Measurements from ENCODE around the gene VWA7. TPM values are rescaled to one million over a fixed set of nuclear protein-coding genes. Genes with fewer than 3 reads are reported as not detected.

Gene VWA7
- total RNA-seq, 1 donor from 2014 or later: 0.62 TPM

DNA sequence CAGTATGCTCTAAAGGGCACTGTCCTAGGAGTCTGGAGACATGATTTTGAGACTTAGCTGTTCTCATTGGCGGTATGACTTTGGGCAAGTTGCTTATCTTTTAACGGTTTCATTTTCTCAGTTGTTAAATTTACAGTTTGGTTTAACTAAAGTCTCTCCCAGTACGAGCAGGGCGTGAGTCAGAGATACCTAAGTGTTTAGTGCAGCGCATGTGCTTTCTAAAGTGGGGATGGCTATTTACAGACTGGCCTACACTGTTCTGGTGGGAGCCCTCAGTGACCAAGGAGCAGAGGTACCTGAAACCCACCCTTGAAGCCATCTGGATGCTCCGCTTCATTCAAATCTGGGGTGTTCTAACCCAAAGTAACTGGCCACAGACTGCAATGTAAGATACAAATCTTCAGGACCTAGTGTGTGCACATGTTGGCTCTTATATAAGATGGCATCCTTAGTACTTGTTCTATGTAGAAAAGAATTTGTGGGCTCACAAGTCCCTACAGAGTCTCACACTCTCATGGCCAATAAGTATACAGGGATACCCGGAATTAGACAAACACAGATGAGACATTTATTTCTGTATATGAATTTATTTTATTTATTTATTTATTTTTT lies 26.6 kb downstream of the VWA7 start:
- Mint-ChIP-seq H3K27ac (ENCODE audit: unreplicated experiment) (no peak overlapping the region), H3K9me3 (ENCODE audit: low read depth) (no peaks in the 10 kb centered on the region), H3K4me3 (ENCODE audit: unreplicated experiment) (no peak overlapping the region), H3K27me3 (ENCODE audit: low read depth) (no peaks in the 10 kb centered on the region), H3K4me1 (ENCODE audit: low read depth) (peaks cover 14% of the 10 kb centered on the region), H3K36me3 (ENCODE audit: low read depth) (no peaks in the 10 kb centered on the region)
- DNase-seq (ENCODE audit: low spot score): no peak
- TF ChIP-seq, protein P1, sequence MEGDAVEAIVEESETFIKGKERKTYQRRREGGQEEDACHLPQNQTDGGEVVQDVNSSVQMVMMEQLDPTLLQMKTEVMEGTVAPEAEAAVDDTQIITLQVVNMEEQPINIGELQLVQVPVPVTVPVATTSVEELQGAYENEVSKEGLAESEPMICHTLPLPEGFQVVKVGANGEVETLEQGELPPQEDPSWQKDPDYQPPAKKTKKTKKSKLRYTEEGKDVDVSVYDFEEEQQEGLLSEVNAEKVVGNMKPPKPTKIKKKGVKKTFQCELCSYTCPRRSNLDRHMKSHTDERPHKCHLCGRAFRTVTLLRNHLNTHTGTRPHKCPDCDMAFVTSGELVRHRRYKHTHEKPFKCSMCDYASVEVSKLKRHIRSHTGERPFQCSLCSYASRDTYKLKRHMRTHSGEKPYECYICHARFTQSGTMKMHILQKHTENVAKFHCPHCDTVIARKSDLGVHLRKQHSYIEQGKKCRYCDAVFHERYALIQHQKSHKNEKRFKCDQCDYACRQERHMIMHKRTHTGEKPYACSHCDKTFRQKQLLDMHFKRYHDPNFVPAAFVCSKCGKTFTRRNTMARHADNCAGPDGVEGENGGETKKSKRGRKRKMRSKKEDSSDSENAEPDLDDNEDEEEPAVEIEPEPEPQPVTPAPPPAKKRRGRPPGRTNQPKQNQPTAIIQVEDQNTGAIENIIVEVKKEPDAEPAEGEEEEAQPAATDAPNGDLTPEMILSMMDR (IDR thresholded peaks at IDR 0.05): no peak

DNA sequence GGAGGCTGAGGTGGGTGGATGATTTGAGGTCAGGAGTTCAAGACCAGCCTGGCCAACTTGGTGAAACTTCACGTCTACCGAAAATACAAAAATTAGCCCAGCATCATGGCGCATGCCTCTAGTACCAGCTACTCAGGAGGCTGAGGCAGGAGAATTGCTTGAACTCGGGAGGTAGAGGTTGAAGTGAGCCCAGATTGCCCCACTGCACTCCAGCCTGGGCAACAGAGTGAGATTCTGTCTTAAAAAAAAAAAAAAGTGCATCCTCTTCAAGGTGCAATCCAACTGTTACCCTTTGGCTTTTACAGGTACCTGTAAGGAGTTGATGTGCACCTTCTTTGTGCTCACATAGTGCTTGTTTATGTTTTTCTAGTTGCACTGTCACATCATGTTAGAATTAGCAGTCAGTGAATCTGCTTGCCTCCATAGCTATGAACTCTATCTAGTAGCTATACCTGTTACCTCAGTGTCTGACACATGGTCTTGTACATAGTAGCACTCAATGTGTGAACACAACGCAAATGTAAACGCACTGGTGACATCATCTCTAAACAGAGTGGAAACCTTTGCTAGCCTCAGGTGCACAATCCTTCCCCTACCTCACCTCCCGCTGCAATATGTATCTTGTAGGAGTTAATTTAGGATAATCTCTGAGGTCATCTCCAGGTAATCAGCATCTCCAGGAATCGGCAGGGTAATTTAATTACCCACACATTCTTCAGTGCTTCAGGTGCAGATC lies 27.7 kb downstream of the VWA7 start:
- Mint-ChIP-seq H3K9me3 (ENCODE audit: low read depth) (no peaks in the 10 kb centered on the region), H3K27me3 (ENCODE audit: low read depth) (no peaks in the 10 kb centered on the region), H3K4me1 (ENCODE audit: low read depth) (peaks cover 14% of the 10 kb centered on the region), H3K4me3 (ENCODE audit: unreplicated experiment) (no peak overlapping the region), H3K36me3 (ENCODE audit: low read depth) (peaks cover 2% of the 10 kb centered on the region), H3K27ac (ENCODE audit: unreplicated experiment) (no peak overlapping the region)
- DNase-seq (ENCODE audit: low spot score): no peak
- TF ChIP-seq, protein P1 (IDR thresholded peaks at IDR 0.05): no peak

DNA sequence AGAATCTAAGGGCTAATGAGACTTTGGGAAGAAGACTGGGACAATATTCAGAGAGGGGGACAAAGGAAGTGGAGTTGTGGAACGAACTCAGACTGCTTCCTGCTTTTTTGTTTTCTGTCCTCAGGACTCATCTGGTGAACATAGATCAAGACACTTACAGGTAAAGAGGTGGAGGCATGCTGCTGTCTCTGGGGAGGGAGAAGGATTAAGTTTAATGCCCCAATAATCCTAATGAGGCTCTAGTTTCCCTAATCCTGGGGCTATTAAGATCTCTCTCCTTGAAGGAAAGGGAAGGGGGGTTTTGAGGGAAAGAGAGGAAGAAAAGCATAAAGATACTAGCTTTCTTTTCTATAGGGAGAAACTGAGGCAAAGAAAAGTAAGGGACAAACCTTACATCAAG lies 32.7 kb downstream of the VWA7 start:
- H3K4me1 Mint-ChIP-seq (ENCODE audit: low read depth): peaks cover 14% of the 10 kb centered on the region
- peaks cover 2% of the 10 kb centered on the region for H3K36me3 Mint-ChIP-seq (ENCODE audit: low read depth)
- TF ChIP-seq, protein P1 (IDR thresholded peaks at IDR 0.05): no peak
- no peak overlapping the region for H3K27ac Mint-ChIP-seq (ENCODE audit: unreplicated experiment)
- H3K27me3 Mint-ChIP-seq (ENCODE audit: low read depth): no peaks in the 10 kb centered on the region
- H3K4me3 Mint-ChIP-seq (ENCODE audit: unreplicated experiment): no peak overlapping the region
- H3K9me3 Mint-ChIP-seq (ENCODE audit: low read depth): no peaks in the 10 kb centered on the region
- DNase-seq (ENCODE audit: low spot score): no peak

DNA sequence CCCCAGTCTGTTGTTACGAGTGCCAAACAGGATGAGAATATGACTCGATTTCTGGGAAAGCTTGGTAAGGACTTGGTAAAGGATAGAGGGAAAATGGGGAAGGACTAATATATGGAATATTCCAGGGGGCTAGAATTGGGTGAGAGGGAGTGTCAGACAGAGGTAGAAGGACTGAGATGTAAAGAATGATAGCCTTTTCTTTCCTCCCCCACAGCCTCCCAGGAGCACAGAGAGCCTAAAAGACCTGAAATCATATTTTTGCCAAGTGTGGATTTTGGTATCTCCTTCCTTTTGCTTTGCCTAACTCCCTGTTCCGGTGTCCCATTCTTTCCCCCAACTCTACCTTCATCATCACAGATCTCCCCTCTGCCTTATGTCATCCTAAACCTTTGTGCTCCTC lies 34.2 kb downstream of the VWA7 start:
- TF ChIP-seq, protein P1 (IDR thresholded peaks at IDR 0.05): no peak
- H3K27me3 Mint-ChIP-seq (ENCODE audit: low read depth): no peaks in the 10 kb centered on the region
- H3K9me3 Mint-ChIP-seq (ENCODE audit: low read depth): no peaks in the 10 kb centered on the region
- no peak overlapping the region for H3K27ac Mint-ChIP-seq (ENCODE audit: unreplicated experiment)
- no peak for DNase-seq (ENCODE audit: low spot score)
- H3K4me3 Mint-ChIP-seq (ENCODE audit: unreplicated experiment): no peak overlapping the region
- peaks cover 2% of the 10 kb centered on the region for H3K36me3 Mint-ChIP-seq (ENCODE audit: low read depth)
- peaks cover 27% of the 10 kb centered on the region for H3K4me1 Mint-ChIP-seq (ENCODE audit: low read depth)

DNA sequence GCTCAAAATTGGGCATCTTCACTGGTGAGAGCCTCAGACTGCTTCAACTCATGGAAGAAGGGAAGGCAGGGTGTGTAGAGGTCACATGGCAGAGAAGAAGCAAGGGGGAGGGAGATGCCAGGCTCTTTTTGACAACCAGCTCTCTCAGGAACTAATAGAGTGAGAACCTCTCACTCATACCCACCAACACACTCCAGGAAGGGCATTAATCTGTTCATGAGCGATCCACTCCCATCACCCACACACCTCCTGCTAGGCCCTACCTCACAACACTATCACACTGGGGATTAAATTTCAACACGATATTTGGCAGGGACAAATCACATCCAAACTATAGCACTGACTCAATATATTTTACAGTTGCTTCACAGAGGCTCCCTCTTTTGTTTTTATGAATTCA lies 35.3 kb downstream of the VWA7 start:
- H3K36me3 Mint-ChIP-seq (ENCODE audit: low read depth): peaks cover 2% of the 10 kb centered on the region
- peaks cover 33% of the 10 kb centered on the region for H3K4me1 Mint-ChIP-seq (ENCODE audit: low read depth)
- no peak for DNase-seq (ENCODE audit: low spot score)
- no peaks in the 10 kb centered on the region for H3K27me3 Mint-ChIP-seq (ENCODE audit: low read depth)
- H3K9me3 Mint-ChIP-seq (ENCODE audit: low read depth): no peaks in the 10 kb centered on the region
- H3K4me3 Mint-ChIP-seq (ENCODE audit: unreplicated experiment): no peak overlapping the region
- TF ChIP-seq, protein P1 (IDR thresholded peaks at IDR 0.05): no peak
- no peak overlapping the region for H3K27ac Mint-ChIP-seq (ENCODE audit: unreplicated experiment)

All from chondrocyte (in vitro differentiated cells).